Heart right ventricle (tissue), 16 donors: ENCODE results near the gene NCAM1. TPM values are rescaled to one million over a fixed set of nuclear protein-coding genes. Genes with fewer than 3 reads are reported as not detected.

Experiments
- ATAC-seq, 8 donors: fragments of 200-7000 bp; cut with Tn5 transposase; one replicate each; pipeline ENCODE4 v1.9.1; 2020; ENCODE audit warnings: mild to moderate bottlenecking in 8 of 8, moderate library complexity in 8 of 8, moderate number of reproducible peaks in 1 of 8
- DNase-seq, 2 donors: peaks; one replicate each; pipeline ENCODE4 v3.0.0-alpha.2; 2020
- H3K27ac ChIP-seq, 10 donors: fragments of 200-600 bp; sonication (generic) in 2 of 10; one replicate each; pipeline versions ENCODE4 v1.5.0 to v1.8.0; 2020 to 2022; ENCODE audit warnings: mild to moderate bottlenecking in 3 of 10
- H3K27me3 ChIP-seq, 7 donors: fragments of 200-600 bp; one replicate each; pipeline ENCODE4 v1.8.0; 2021 to 2022; ENCODE audit warnings: mild to moderate bottlenecking in 2 of 7
- H3K36me3 ChIP-seq, 9 donors: fragments of 200-600 bp; sonication (generic) in 1 of 9; one replicate each; pipeline versions ENCODE4 v1.5.0 to v1.8.0; 2020 to 2022; ENCODE audit warnings: mild to moderate bottlenecking in 2 of 9
- H3K4me1 ChIP-seq, 9 donors: fragments of 200-600 bp; sonication (generic) in 1 of 9; one replicate each; pipeline versions ENCODE4 v1.5.0 to v1.8.0; 2020 to 2022; ENCODE audit warnings: mild to moderate bottlenecking in 4 of 9
- H3K4me3 ChIP-seq, 10 donors: fragments of 200-600 bp; sonication (generic) in 2 of 10; one replicate each; pipeline versions ENCODE4 v1.5.0 to v1.8.0; 2020 to 2022; ENCODE audit warnings: mild to moderate bottlenecking in 7 of 10, moderate library complexity in 2 of 10
- H3K9me3 ChIP-seq, 11 donors: fragments of 200-600 bp in 10 of 11; sonication (generic) in 2 of 11; one replicate each; pipeline versions ENCODE4 v1.5.0 to v1.8.0; 2013 to 2022; ENCODE audit warnings: mild to moderate bottlenecking in 2 of 11, control low read depth in 1 of 11, moderate library complexity in 1 of 11
- CTCF ChIP-seq, 9 donors: fragments of 200-600 bp; sonication (generic) in 2 of 9; IDR thresholded peaks; one replicate each; pipeline versions ENCODE4 v1.5.0 to v1.8.0; 2021 to 2022; ENCODE audit warnings: antibody characterized with exemption in 9 of 9, mild to moderate bottlenecking in 5 of 9, moderate library complexity in 1 of 9
- WGBS, 2 donors: extraction: QIAGEN DNeasy Blood & Tissue Kit; methylation state at CpG; one replicate each; pipeline ENCODE4 v1.1.7; 2013; ENCODE audit warnings: inconsistent platforms in 1 of 2; 5-methylcytosine and 5-hydroxymethylcytosine counted together
- intact Hi-C, 10 donors: fragments of 100-400 bp; cut with DNase I; formaldehyde crosslinking; loops; one replicate each; pipeline versions ENCODE4 v1.11.1 to v1.14.2; 2022
- polyA plus RNA-seq, 2 donors: library from polyadenylated mRNA; stranded (reverse); fragments of 200-250 nt; gene quantifications; one replicate each; pipeline ENCODE4 v1.2.3, GENCODE V29; 2013
- total RNA-seq, 10 donors: library from RNA; stranded (reverse); fragmentation: NEBNext Ultra II Directional in 3 of 10; extraction: Animal tissue kit (Norgen Biotek cat#: 25700) in 3 of 10; gene quantifications; one replicate each; pipeline versions ENCODE4 v1.2.1 to v1.2.4, GENCODE V29; 2021 to 2023
- donor health status: Arrhythmogenic right ventricular cardiomyopathy.
- donor health status: ischemic (EF 13 %, LVEDD 7.1; RV severe dilation, severe dysfunction).
- donor health status: healthy with polysubstance abuse.
- donor health status: DM: no; HTN: yes; CAD: no.
- donor health status: DM: no; HTN: no; CAD: no.
- donor health status: ischemic (EF 25% LVEDD 6.9; RV normal size, moderate dysfunction).
- donor health status: ischemic (EF 25% LVEDD 5.7; RV mildly dilated, moderate dysfunction).
- donor health status: healthy.
- donor health status: DM: yes; HTN: yes; CAD: no.
- donor health status: Ischemic cardiomyopathy.
- donor health status: ischemic (EF 35%, LVEDD 5.7; RV mildly dilated, moderate dysfunction).
- donor health status: nonischemic (EF 11% LVEDD 7.7; RV severe dilation, severe dysfunction).
- donor health status: DM: yes; HTN: yes; CAD: no.
- donor health status: PGD.
- donor health status: ischemic (EF 29% LVEDD 5.4; RV normal size, mild dysfunction).
- donor health status: nonischemic (EF 23%, LVEDD 6.1; RV moderate dilation, normal function).

Gene NCAM1
- total and polyA plus RNA-seq, 12 donors, result 76.8 to 454 (median 328) TPM

GRCh38 chr11:113138731-113139130 lies 177.5 kb downstream of the NCAM1 start:
- intact Hi-C loops, result no loop called here
- no peaks in the 10 kb centered on the region for H3K9me3 ChIP-seq
- H3K4me1 ChIP-seq, result peaks cover 0 to 8% (median 4%) of the 10 kb centered on the region in 9 donors
- H3K27me3 ChIP-seq, result no peaks in the 10 kb centered on the region
- DNase-seq (no peak), ATAC-seq (no peak)
- no peak overlapping the region for H3K4me3 ChIP-seq
- no peak overlapping the region for H3K27ac ChIP-seq
- 62 to 65% methylated on average over 4 of the region's 4 CpGs for WGBS, 2 donors
- no peaks in the 10 kb centered on the region for H3K36me3 ChIP-seq
- TF ChIP-seq CTCF (IDR thresholded peaks at IDR 0.05), result no peak

GRCh38 chr11:113141010-113141409 lies 179.8 kb downstream of the NCAM1 start:
- no peaks in the 10 kb centered on the region for H3K9me3 ChIP-seq
- ATAC-seq (no peak), DNase-seq (no peak)
- peaks cover 0 to 8% (median 4%) of the 10 kb centered on the region in 9 donors for H3K4me1 ChIP-seq
- 91 to 97% methylated on average over 5 of the region's 5 CpGs for WGBS, 2 donors
- no peak overlapping the region for H3K4me3 ChIP-seq
- intact Hi-C loops, result loop anchor here in 1 of 10 donors (10.0 kb wide), 1 partner anchor 134 kb away; no protein-coding TSS in a partner anchor
- no peak overlapping the region for H3K27ac ChIP-seq
- H3K27me3 ChIP-seq, result no peaks in the 10 kb centered on the region
- no peaks in the 10 kb centered on the region for H3K36me3 ChIP-seq
- no peak for TF ChIP-seq CTCF (IDR thresholded peaks at IDR 0.05)

- 86 to 87% methylated on average over 6 of the region's 6 CpGs for WGBS, 2 donors
- no peaks in the 10 kb centered on the region for H3K9me3 ChIP-seq
Observed at GRCh38 chr11:113142508-113142907, 181.3 kb downstream of the NCAM1 start.

GRCh38 chr11:113147249-113147648 lies 186.0 kb downstream of the NCAM1 start:
- DNase-seq (no peak), ATAC-seq (peak in 7 of 8 donors; percentile 56 to 77 (median 71))
- H3K9me3 ChIP-seq, result no peaks in the 10 kb centered on the region
- intact Hi-C loops, result loop anchor here in 1 of 10 donors (10.0 kb wide), 1 partner anchor 128 kb away; no protein-coding TSS in a partner anchor
- TF ChIP-seq CTCF (IDR thresholded peaks at IDR 0.05), result no peak
- WGBS, 2 donors, result 35 to 48% methylated on average over 8 of the region's 8 CpGs
- H3K27me3 ChIP-seq, result no peaks in the 10 kb centered on the region
- no peaks in the 10 kb centered on the region for H3K36me3 ChIP-seq
- H3K4me3 ChIP-seq, result no peak overlapping the region
- H3K4me1 ChIP-seq, result peaks cover 0 to 14% (median 11%) of the 10 kb centered on the region in 9 donors
- H3K27ac ChIP-seq, result peak overlapping the region in 4 of 10 donors; percentile 9 to 48 (median 16)

More at GRCh38 chr11:113142508-113142907, 181.3 kb downstream of the NCAM1 start:
- no peak overlapping the region for H3K27ac ChIP-seq
- H3K4me1 ChIP-seq, result peaks cover 0 to 18% (median 12%) of the 10 kb centered on the region in 9 donors
- intact Hi-C loops, result loop anchor here in 1 of 10 donors (10.0 kb wide), 1 partner anchor 132 kb away; no protein-coding TSS in a partner anchor
- H3K27me3 ChIP-seq, result no peaks in the 10 kb centered on the region
- no peaks in the 10 kb centered on the region for H3K36me3 ChIP-seq
- H3K4me3 ChIP-seq, result no peak overlapping the region
- TF ChIP-seq CTCF (IDR thresholded peaks at IDR 0.05), result no peak
- DNase-seq (no peak), ATAC-seq (no peak)
